ENCODE data around the gene PRKD3. TPM values are rescaled to one million over a fixed set of nuclear protein-coding genes. Genes with fewer than 3 reads are reported as not detected.

Gene PRKD3
- total and polyA plus RNA-seq, 5 donors = 5.6 to 24.6 (median 19.4) TPM

DNA sequence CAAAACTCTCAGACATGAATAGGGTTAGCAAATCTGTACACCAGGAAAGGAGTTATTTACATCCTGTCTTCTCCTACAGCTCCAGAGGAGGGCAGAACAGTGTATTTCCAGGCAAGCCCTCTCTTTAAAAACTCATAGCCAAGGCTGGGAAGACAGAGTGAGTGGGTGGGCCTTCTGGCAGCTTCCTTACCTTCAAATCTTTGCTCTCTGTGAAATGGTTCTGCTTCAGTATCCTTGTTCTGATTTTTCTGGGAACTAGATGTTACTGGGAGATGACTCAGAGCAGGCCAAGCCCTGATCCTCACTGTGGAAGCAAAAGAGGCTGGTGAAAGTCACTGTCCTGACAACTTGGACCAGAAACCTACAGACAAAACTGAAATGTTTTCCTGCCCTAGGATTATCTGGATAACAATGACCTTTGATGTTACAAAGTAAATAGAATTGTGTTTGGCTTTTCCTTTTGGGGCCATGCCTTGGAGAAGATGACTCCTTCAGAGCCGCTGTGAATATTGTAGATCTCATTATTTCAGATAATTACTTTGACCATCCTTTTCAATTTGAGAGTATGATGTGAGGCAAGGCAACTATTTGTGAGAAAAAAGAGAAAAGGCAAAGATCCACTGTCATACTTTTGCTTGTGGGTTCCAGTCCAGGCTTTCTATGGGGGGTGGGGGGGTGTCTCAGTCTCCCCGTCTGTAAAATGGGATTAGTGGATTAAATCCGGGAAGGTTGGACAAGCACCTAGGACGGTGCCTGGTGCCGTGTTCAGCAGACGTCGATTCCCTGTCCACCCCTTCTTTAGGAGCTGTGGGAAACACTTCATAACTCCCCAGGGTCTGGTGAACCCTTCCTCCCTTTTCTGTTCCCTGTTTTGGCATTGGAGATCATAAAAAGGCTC, 19.2 kb upstream of the PRKD3 start:
- Histone ChIP-seq H3K4me3 (ENCODE audit: low read length) (peak overlapping the region; percentile 50), H3K9me3 (ENCODE audit: control insufficient read depth, low read length) (no peaks in the 10 kb centered on the region), H3K27me3 (ENCODE audit: control insufficient read depth, insufficient read depth) (no peaks in the 10 kb centered on the region), H3K4me1 (ENCODE audit: control insufficient read depth, insufficient read depth, low read length) (no peaks in the 10 kb centered on the region), H3K27ac (ENCODE audit: low read length) (peak overlapping the region; percentile 3)
- ATAC-seq = peak; percentile 43 to 83
- WGBS = 62% methylated on average over 7 of the region's 7 CpGs
- peak in 1 of 3 donors; percentile 23 for DNase-seq
- intact Hi-C loops (cut with DNase I) = no loop called here

DNA sequence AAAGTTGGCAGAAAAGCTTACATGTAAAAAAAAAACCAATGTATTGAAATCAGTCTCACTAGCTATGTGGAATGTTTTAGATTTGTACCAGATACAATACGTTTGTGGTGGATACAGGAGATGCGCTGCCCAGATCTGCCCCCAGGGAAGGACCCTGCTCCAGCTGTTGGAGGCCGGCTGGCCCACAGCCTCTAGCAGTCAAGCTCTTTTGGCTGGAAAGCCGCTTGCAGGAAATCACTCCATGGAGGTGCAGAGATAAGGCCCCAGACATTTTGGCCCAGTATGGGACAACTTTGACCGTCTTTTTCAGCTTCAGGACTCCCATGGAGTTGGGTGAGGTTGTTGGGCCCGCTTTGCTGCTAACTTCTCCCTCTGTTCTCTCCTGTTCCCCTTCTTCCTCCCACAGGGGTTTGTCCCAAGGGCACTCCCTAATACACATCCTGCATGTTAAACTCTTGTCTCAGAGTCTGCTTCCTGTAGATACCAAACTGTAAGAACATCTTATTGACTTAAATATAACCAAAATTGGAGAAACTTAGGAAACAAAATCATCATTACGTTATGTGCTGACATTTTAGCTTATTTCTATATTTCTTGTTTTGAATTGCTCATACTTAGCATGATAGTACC, 18.1 kb upstream of the PRKD3 start:
- H3K27ac ChIP-seq (ENCODE audit: low read length) = no peak overlapping the region
- no peaks in the 10 kb centered on the region for H3K9me3 ChIP-seq (ENCODE audit: control insufficient read depth, low read length)
- DNase-seq (no peak), ATAC-seq (peak; percentile 47 to 61)
- H3K4me1 ChIP-seq (ENCODE audit: control insufficient read depth, insufficient read depth, low read length) = no peaks in the 10 kb centered on the region
- no peak overlapping the region for H3K4me3 ChIP-seq (ENCODE audit: low read length)
- 50% methylated on average over 7 of the region's 7 CpGs for WGBS
- H3K27me3 ChIP-seq (ENCODE audit: control insufficient read depth, insufficient read depth) = no peaks in the 10 kb centered on the region
- intact Hi-C loops (cut with DNase I) = no loop called here

- 84% methylated on average over 3 of the region's 3 CpGs for WGBS
Measured at GRCh38 chr2:37340637-37341036, 16.0 kb upstream of the PRKD3 start.

GRCh38 chr2:37338933-37339332, 14.3 kb upstream of the PRKD3 start:
- ATAC-seq = no peak
- intact Hi-C loops (cut with DNase I) = no loop called here

More at GRCh38 chr2:37340637-37341036, 16.0 kb upstream of the PRKD3 start:
- Histone ChIP-seq H3K27me3 (ENCODE audit: control insufficient read depth, insufficient read depth) (no peaks in the 10 kb centered on the region), H3K4me3 (ENCODE audit: low read length) (no peak overlapping the region), H3K27ac (ENCODE audit: low read length) (no peak overlapping the region), H3K9me3 (ENCODE audit: control insufficient read depth, low read length) (no peaks in the 10 kb centered on the region), H3K4me1 (ENCODE audit: control insufficient read depth, insufficient read depth, low read length) (no peaks in the 10 kb centered on the region)
- intact Hi-C loops (cut with DNase I) = no loop called here
- ATAC-seq (no peak), DNase-seq (no peak)

DNA sequence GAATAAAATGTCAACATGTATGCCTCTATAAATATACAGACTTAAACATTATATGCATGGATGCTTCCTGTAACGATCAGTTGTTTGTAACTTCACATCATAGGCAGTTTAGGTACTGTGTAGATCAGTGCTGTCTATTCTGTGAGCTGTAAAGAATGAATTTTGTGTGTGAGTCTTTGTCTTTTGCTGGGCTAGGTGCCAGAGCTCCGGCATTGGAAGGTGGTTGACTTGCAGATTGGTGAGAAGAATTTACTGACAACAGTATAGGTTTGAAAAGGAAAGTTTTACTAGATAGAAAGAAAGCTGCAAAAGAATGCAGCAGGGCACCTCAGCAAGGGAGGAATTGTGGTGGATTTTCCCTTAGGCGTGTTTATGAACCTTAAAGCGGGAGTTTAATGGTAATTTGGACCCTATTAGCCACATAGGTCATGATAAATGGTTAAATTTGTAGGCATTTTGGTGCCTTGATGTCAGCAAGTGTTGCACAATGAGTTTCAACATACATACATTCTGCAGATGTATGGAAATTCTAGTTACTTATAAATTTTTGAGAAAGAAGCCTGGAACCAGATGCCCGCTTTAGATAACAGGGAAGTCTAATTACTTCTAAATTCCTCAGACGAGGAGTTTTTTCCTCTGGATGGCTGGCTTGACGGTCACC, 13.1 kb upstream of the PRKD3 start:
- DNase-seq (no peak), ATAC-seq (no peak)
- H3K27me3 ChIP-seq (ENCODE audit: control insufficient read depth, insufficient read depth) = no peaks in the 10 kb centered on the region
- H3K4me1 ChIP-seq (ENCODE audit: control insufficient read depth, insufficient read depth, low read length) = no peaks in the 10 kb centered on the region
- 77% methylated on average over 7 of the region's 7 CpGs for WGBS
- H3K27ac ChIP-seq (ENCODE audit: low read length) = no peak overlapping the region
- H3K4me3 ChIP-seq (ENCODE audit: low read length) = no peak overlapping the region
- intact Hi-C loops (cut with DNase I) = no loop called here
- H3K9me3 ChIP-seq (ENCODE audit: control insufficient read depth, low read length) = no peaks in the 10 kb centered on the region

More at GRCh38 chr2:37338933-37339332, 14.3 kb upstream of the PRKD3 start:
- H3K9me3 ChIP-seq (ENCODE audit: control insufficient read depth, low read length) = no peaks in the 10 kb centered on the region
- 86% methylated on average over 4 of the region's 4 CpGs for WGBS
- no peak for DNase-seq
- H3K27ac ChIP-seq (ENCODE audit: low read length) = no peak overlapping the region
- no peaks in the 10 kb centered on the region for H3K27me3 ChIP-seq (ENCODE audit: control insufficient read depth, insufficient read depth)
- no peak overlapping the region for H3K4me3 ChIP-seq (ENCODE audit: low read length)
- no peaks in the 10 kb centered on the region for H3K4me1 ChIP-seq (ENCODE audit: control insufficient read depth, insufficient read depth, low read length)

GRCh38 chr2:37335604-37336003, 11.0 kb upstream of the PRKD3 start:
- ATAC-seq (no peak), DNase-seq (no peak)
- Histone ChIP-seq H3K27ac (ENCODE audit: low read length) (no peak overlapping the region), H3K4me1 (ENCODE audit: control insufficient read depth, insufficient read depth, low read length) (no peaks in the 10 kb centered on the region), H3K4me3 (ENCODE audit: low read length) (no peak overlapping the region), H3K27me3 (ENCODE audit: control insufficient read depth, insufficient read depth) (no peaks in the 10 kb centered on the region), H3K9me3 (ENCODE audit: control insufficient read depth, low read length) (no peaks in the 10 kb centered on the region)
- intact Hi-C loops (cut with DNase I) = no loop called here
- 85% methylated on average over 2 of the region's 2 CpGs for WGBS

DNA sequence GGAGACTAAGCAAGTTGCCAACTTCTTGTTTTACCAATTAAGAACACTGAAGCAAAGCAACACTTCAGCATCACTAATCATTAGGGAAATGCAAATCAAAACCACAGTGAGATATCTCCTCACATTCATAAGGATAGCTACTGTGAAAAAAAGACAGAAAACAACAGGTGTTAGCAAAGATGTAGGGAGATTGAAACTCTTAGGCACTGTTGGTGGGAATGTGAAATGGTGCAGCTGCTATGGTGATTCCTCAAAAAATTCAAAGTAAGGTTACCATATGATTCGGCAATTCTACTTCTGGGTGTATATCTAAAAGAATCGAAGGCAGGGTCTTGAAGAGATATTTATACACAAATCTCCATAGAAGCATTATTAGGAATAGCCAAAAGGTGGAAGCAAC, 8.6 kb upstream of the PRKD3 start:
- H3K27ac ChIP-seq (ENCODE audit: low read length) = no peak overlapping the region
- H3K4me3 ChIP-seq (ENCODE audit: low read length) = no peak overlapping the region
- no peaks in the 10 kb centered on the region for H3K27me3 ChIP-seq (ENCODE audit: control insufficient read depth, insufficient read depth)
- ATAC-seq (no peak), DNase-seq (no peak)
- no peaks in the 10 kb centered on the region for H3K9me3 ChIP-seq (ENCODE audit: control insufficient read depth, low read length)
- intact Hi-C loops (cut with DNase I) = no loop called here
- 63% methylated on average over 2 of the region's 2 CpGs for WGBS
- no peaks in the 10 kb centered on the region for H3K4me1 ChIP-seq (ENCODE audit: control insufficient read depth, insufficient read depth, low read length)

DNA sequence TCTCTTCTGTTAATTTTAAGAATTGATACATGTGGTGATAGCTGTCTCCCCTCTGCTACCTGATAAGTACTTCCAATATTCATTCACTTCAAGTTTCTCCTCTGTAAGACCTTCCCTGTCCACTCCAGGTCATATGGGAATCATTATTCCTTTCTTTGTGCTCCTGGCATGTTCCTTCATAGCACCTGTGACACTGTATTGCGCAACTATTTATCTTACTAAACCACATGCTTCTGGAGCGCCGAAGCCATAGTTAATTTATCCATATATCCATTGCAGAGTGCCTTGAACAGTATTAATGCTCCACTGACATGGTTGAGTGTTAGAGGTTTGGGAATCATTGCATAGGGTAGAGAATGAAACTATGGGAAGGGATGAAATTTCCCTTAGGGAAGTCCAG, 7.9 kb upstream of the PRKD3 start:
- intact Hi-C loops (cut with DNase I) = no loop called here
- Histone ChIP-seq H3K4me3 (ENCODE audit: low read length) (no peak overlapping the region), H3K27me3 (ENCODE audit: control insufficient read depth, insufficient read depth) (no peaks in the 10 kb centered on the region), H3K4me1 (ENCODE audit: control insufficient read depth, insufficient read depth, low read length) (no peaks in the 10 kb centered on the region), H3K27ac (ENCODE audit: low read length) (no peak overlapping the region), H3K9me3 (ENCODE audit: control insufficient read depth, low read length) (no peaks in the 10 kb centered on the region)
- DNase-seq (no peak), ATAC-seq (no peak)
- WGBS = 94% methylated on average over 3 of the region's 3 CpGs

DNA sequence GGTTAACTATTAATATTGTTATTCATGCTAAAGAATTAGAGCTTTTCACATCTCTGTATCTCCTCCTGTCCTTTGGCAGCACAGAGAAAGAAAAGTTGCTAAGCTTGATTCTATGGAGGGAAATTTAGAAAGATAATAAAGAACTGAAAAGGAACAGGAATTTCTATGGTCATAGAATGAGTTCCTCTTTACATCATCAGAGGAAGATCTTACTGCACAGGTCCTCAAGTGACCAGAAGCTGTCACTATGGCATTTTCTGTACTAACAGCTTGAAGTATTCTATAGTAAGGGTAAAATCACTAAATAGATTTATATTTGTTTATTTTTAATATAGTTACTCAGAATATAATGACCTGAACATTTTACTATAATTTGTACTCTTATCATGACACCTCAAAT, 6.0 kb upstream of the PRKD3 start:
- Histone ChIP-seq H3K27me3 (ENCODE audit: control insufficient read depth, insufficient read depth) (no peaks in the 10 kb centered on the region), H3K27ac (ENCODE audit: low read length) (no peak overlapping the region), H3K4me1 (ENCODE audit: control insufficient read depth, insufficient read depth, low read length) (no peaks in the 10 kb centered on the region), H3K4me3 (ENCODE audit: low read length) (no peak overlapping the region), H3K9me3 (ENCODE audit: control insufficient read depth, low read length) (no peaks in the 10 kb centered on the region)
- ATAC-seq (no peak), DNase-seq (no peak)
- intact Hi-C loops (cut with DNase I) = no loop called here

GRCh38 chr2:37326866-37327634, 2.4 kb upstream of the PRKD3 start:
- WGBS = 72% methylated on average over 8 of the region's 8 CpGs
- intact Hi-C loops (cut with DNase I) = no loop called here
- peak overlapping the region; percentile 12 for H3K4me3 ChIP-seq (ENCODE audit: low read length)

More at GRCh38 chr2:37326866-37327634, 2.4 kb upstream of the PRKD3 start:
- Histone ChIP-seq H3K27me3 (ENCODE audit: control insufficient read depth, insufficient read depth) (no peaks in the 10 kb centered on the region), H3K4me1 (ENCODE audit: control insufficient read depth, insufficient read depth, low read length) (no peaks in the 10 kb centered on the region), H3K9me3 (ENCODE audit: control insufficient read depth, low read length) (no peaks in the 10 kb centered on the region), H3K27ac (ENCODE audit: low read length) (peak overlapping the region; percentile 42)
- DNase-seq = no peak
- no peak for ATAC-seq
